Stomach (tissue), 9 donors: Measurements from ENCODE around the gene PJVK. TPM values are rescaled to one million over a fixed set of nuclear protein-coding genes. Genes with fewer than 3 reads are reported as not detected.
"Not testable (repeated sequence)": the region's sequence is repeated elsewhere in the genome, so short reads cannot be mapped to it uniquely, and the experiment has no call there.

ENCODE experiments used
- DNase-seq, 2 donors: peaks; one replicate each; pipeline versions ENCODE4 v3.0.0 to v3.0.0-alpha.2; 2013 to 2019
- H3K27ac ChIP-seq, 5 donors: fragments of 200-600 bp in 4 of 5; sonication (generic) in 4 of 5; one replicate each; pipeline ENCODE4 v1.5.1; 2013 to 2019; ENCODE audit warnings: mild to moderate bottlenecking in 1 of 5, moderate library complexity in 1 of 5
- H3K27me3 ChIP-seq, 3 donors: fragments of 200-600 bp; sonication (generic); one replicate each; pipeline ENCODE4 v1.5.1; 2017 to 2019; ENCODE audit warnings: mixed run types in 1 of 3
- H3K36me3 ChIP-seq, 4 donors: fragments of 200-600 bp; sonication (generic); 1 replicate in 3 of 4; 2 replicates in 1 of 4; pipeline ENCODE4 v1.5.1; 2016 to 2019
- H3K4me1 ChIP-seq, 4 donors: fragments of 200-600 bp; sonication (generic); one replicate each; pipeline ENCODE4 v1.5.1; 2016 to 2019
- H3K4me3 ChIP-seq, 4 donors: fragments of 200-600 bp; sonication (generic) in 3 of 4; one replicate each; pipeline ENCODE4 v1.5.1; 2016 to 2019; ENCODE audit warnings: mild to moderate bottlenecking in 1 of 4
- H3K9me3 ChIP-seq, 4 donors: fragments of 200-600 bp; sonication (generic); one replicate each; pipeline ENCODE4 v1.5.1; 2016 to 2019
- CTCF ChIP-seq, 7 experiments: fragments of 450-650 bp in 4 of 7; fragments of 200-600 bp in 3 of 7; sonication (generic) in 3 of 7; IDR thresholded peaks; one replicate each; pipeline ENCODE4 v1.5.1; 2016 to 2019; ENCODE audit warnings: antibody characterized with exemption in 7 of 7, control low read depth in 2 of 7, mild to moderate bottlenecking in 1 of 7
- EP300 ChIP-seq: sonication (generic); formaldehyde crosslinking; IDR thresholded peaks from one replicate; pipeline ENCODE4 v1.6.1; 2017; ENCODE audit warnings: antibody characterized with exemption
- POLR2A ChIP-seq, 4 donors: fragments of 450-650 bp; IDR thresholded peaks; one replicate each; pipeline ENCODE4 v1.6.1; 2016; ENCODE audit warnings: antibody characterized with exemption in 4 of 4, control low read depth in 2 of 4, mild to moderate bottlenecking in 1 of 4, moderate library complexity in 1 of 4
- POLR2AphosphoS5 ChIP-seq, 3 donors: sonication (generic); formaldehyde crosslinking; IDR thresholded peaks; one replicate each; pipeline ENCODE4 v1.6.1; 2016; ENCODE audit warnings: antibody characterized with exemption in 3 of 3
- WGBS, 5 donors: extraction: QIAGEN DNeasy Blood & Tissue Kit in 3 of 5; methylation state at CpG; one replicate each; pipeline versions ENCODE4 v1.1.5 to v1.1.7; 2013 to 2018; 5-methylcytosine and 5-hydroxymethylcytosine counted together
- intact Hi-C: fragments of 100-400 bp; cut with DNase I; formaldehyde crosslinking; loops from one replicate; pipeline ENCODE4 v1.15.1; 2023; ENCODE audit warnings: low total_unique reads
- polyA plus RNA-seq, 3 donors: library from polyadenylated mRNA; stranded (reverse); fragments of 200-250 nt; gene quantifications; one replicate each; pipeline ENCODE4 v1.2.3, GENCODE V29; 2013
- total RNA-seq, 5 donors: library from RNA; depleted of rRNA; stranded (reverse); fragments of >200 nt; gene quantifications; one replicate each; pipeline versions ENCODE4 v1.1.0 to v1.2.3, GENCODE V29; 2014 to 2016
- donor health status: healthy with polysubstance abuse.
- donor health status: Bipolar disorder and iron deficiency.
- donor health status: healthy.

PJVK gene
- total and polyA plus RNA-seq, 8 donors = 0.72 to 8.8 (median 3.0) TPM; not detected in 2

GRCh38 chr2:178452334-178452733, 1.2 kb downstream of the PJVK start:
- Histone ChIP-seq H3K36me3 (peaks cover 0 to 15% (median 12%) of the 10 kb centered on the region in 4 donors), H3K9me3 (no peaks in the 10 kb centered on the region), H3K4me1 (peaks cover 7 to 40% (median 24%) of the 10 kb centered on the region in 4 donors), H3K4me3 (no peak overlapping the region), H3K27ac (peak overlapping the region in 4 of 5 donors; percentile 91 to 99 (median 99)), H3K27me3 (no peaks in the 10 kb centered on the region)
- intact Hi-C loops = no loop called here
- TF ChIP-seq POLR2AphosphoS5 (IDR thresholded peaks at IDR 0.05) = no peak
- no peak for TF ChIP-seq EP300
- DNase-seq = no peak
- WGBS, 5 donors = 91 to 97% (median 95%) methylated on average over 2 of the region's 2 CpGs

- intact Hi-C loops = no loop called here
- Histone ChIP-seq H3K36me3 (peaks cover 0 to 10% (median 9%) of the 10 kb centered on the region in 4 donors), H3K9me3 (no peaks in the 10 kb centered on the region), H3K27ac (no peak overlapping the region), H3K4me1 (peaks cover 7 to 38% (median 24%) of the 10 kb centered on the region in 4 donors), H3K27me3 (no peaks in the 10 kb centered on the region), H3K4me3 (no peak overlapping the region)
- peak in 1 of 2 donors; percentile 17 for DNase-seq
- no peak for TF ChIP-seq POLR2A (IDR thresholded peaks at IDR 0.05)
- no peak for TF ChIP-seq EP300
- 46 to 61% (median 51%) methylated on average over 5 of the region's 5 CpGs for WGBS, 5 donors
These were observed 1.7 kb downstream of the PJVK start for GRCh38 chr2:178452870-178453269.

- intact Hi-C loops = no loop called here
- H3K4me1 ChIP-seq = peaks cover 0 to 12% (median 3%) of the 10 kb centered on the region in 4 donors
- H3K27ac ChIP-seq = no peak overlapping the region
- no peaks in the 10 kb centered on the region for H3K27me3 ChIP-seq
- TF ChIP-seq EP300 = no peak
- TF ChIP-seq POLR2AphosphoS5 (IDR thresholded peaks at IDR 0.05) = no peak
- no peak for TF ChIP-seq CTCF (IDR thresholded peaks at IDR 0.05)
- no peak for TF ChIP-seq POLR2A (IDR thresholded peaks at IDR 0.05)
- no peaks in the 10 kb centered on the region for H3K9me3 ChIP-seq
- H3K36me3 ChIP-seq = no peaks in the 10 kb centered on the region
- no peak overlapping the region for H3K4me3 ChIP-seq
- WGBS, 5 donors = 90 to 95% (median 92%) methylated on average over 5 of the region's 5 CpGs
- DNase-seq = no peak
These were observed 4.8 kb downstream of the PJVK start for GRCh38 chr2:178455947-178456346.

GRCh38 chr2:178457390-178457886, 6.3 kb downstream of the PJVK start:
- Histone ChIP-seq H3K9me3 (no peaks in the 10 kb centered on the region), H3K4me3 (no peak overlapping the region), H3K36me3 (no peaks in the 10 kb centered on the region), H3K4me1 (peaks cover 0 to 3% (median 0%) of the 10 kb centered on the region in 4 donors), H3K27ac (no peak overlapping the region), H3K27me3 (no peaks in the 10 kb centered on the region)
- TF ChIP-seq POLR2A (IDR thresholded peaks at IDR 0.05) = no peak
- no peak for TF ChIP-seq EP300
- no peak for TF ChIP-seq CTCF (IDR thresholded peaks at IDR 0.05)
- no peak for TF ChIP-seq POLR2AphosphoS5 (IDR thresholded peaks at IDR 0.05)
- 88 to 97% (median 93%) methylated on average over 11 of the region's 11 CpGs for WGBS, 5 donors
- no peak for DNase-seq
- intact Hi-C loops = no loop called here

- H3K4me1 ChIP-seq = no peaks in the 10 kb centered on the region
- H3K27ac ChIP-seq = no peak overlapping the region
- WGBS, 5 donors = 87 to 92% (median 89%) methylated on average over 7 of the region's 7 CpGs
- H3K9me3 ChIP-seq = no peaks in the 10 kb centered on the region
- intact Hi-C loops = no loop called here
- no peaks in the 10 kb centered on the region for H3K27me3 ChIP-seq
- DNase-seq = no peak
- no peak overlapping the region for H3K4me3 ChIP-seq
- TF ChIP-seq CTCF (IDR thresholded peaks at IDR 0.05) (no peak), POLR2AphosphoS5 (IDR thresholded peaks at IDR 0.05) (no peak), EP300 (no peak), POLR2A (IDR thresholded peaks at IDR 0.05) (no peak)
- peaks cover 0 to 42% (median 36%) of the 10 kb centered on the region in 4 donors for H3K36me3 ChIP-seq
These were observed 18.2 kb downstream of the PJVK start for GRCh38 chr2:178469219-178469849.

- intact Hi-C loops, H3K4me3 ChIP-seq, DNase-seq, H3K27ac ChIP-seq, H3K9me3 ChIP-seq, H3K27me3 ChIP-seq, H3K4me1 ChIP-seq: not testable (repeated sequence)
- WGBS, 5 donors = 92 to 98% (median 96%) methylated on average over 5 of the region's 5 CpGs
- peaks cover 0 to 27% (median 21%) of the 10 kb centered on the region in 4 donors for H3K36me3 ChIP-seq
These were observed 20.1 kb downstream of the PJVK start for GRCh38 chr2:178471313-178471712.
